Activated CD8-positive, alpha-beta memory T cell treated with anti-CD3 and anti-CD28 coated beads for 24 hours (primary cell): Measurements from ENCODE around the gene CD3E.

Experiments used
- DNase-seq: peaks from one replicate; pipeline ENCODE4 v3.0.0-alpha.2; 2020

CD3E gene

GRCh38 chr11:118304568-118305248, at the start of gene CD3E:
CD3E (plus strand) TSS chr11:118304730; CDS start chr11:118304953, 223 bp downstream.
- peak; percentile 87 for DNase-seq

GRCh38 chr11:118258410-118258809, 46.1 kb upstream of the CD3E start:
- DNase-seq = no peak

GRCh38 chr11:118259138-118259537, 45.4 kb upstream of the CD3E start:
- no peak for DNase-seq

- DNase-seq = no peak
Measured at GRCh38 chr11:118260353-118260752, 44.2 kb upstream of the CD3E start.

GRCh38 chr11:118263112-118263511, 41.4 kb upstream of the CD3E start:
- DNase-seq = no peak

GRCh38 chr11:118263695-118264568, 40.6 kb upstream of the CD3E start, which contains the start of gene MPZL2:
MPZL2 (minus strand) TSS chr11:118264297; CDS start chr11:118264153, 144 bp downstream.
- peak; percentile 71 for DNase-seq

GRCh38 chr11:118264569-118265465, 39.7 kb upstream of the CD3E start:
- DNase-seq = no peak

- no peak for DNase-seq
Measured at GRCh38 chr11:118265954-118266353, 38.6 kb upstream of the CD3E start.

- no peak for DNase-seq
Measured at GRCh38 chr11:118267486-118267885, 37.0 kb upstream of the CD3E start.

- DNase-seq = no peak
Measured at GRCh38 chr11:118272001-118272400, 32.5 kb upstream of the CD3E start.

GRCh38 chr11:118274186-118274585, 30.3 kb upstream of the CD3E start:
- DNase-seq = no peak

- DNase-seq = no peak
Measured at GRCh38 chr11:118275176-118275575, 29.4 kb upstream of the CD3E start.

GRCh38 chr11:118276422-118276821, 28.1 kb upstream of the CD3E start:
- no peak for DNase-seq

- no peak for DNase-seq
Measured at GRCh38 chr11:118277312-118277711, 27.2 kb upstream of the CD3E start.

GRCh38 chr11:118281284-118281683, 23.2 kb upstream of the CD3E start:
- no peak for DNase-seq

GRCh38 chr11:118282606-118283005, 21.9 kb upstream of the CD3E start:
- DNase-seq = peak; percentile 47

GRCh38 chr11:118283037-118283636, 21.4 kb upstream of the CD3E start:
- no peak for DNase-seq

GRCh38 chr11:118283756-118284350, 20.7 kb upstream of the CD3E start:
- peak; percentile 57 for DNase-seq

GRCh38 chr11:118286545-118286944, 18.0 kb upstream of the CD3E start:
- DNase-seq = no peak

GRCh38 chr11:118287006-118287405, 17.5 kb upstream of the CD3E start:
- no peak for DNase-seq

- no peak for DNase-seq
Measured at GRCh38 chr11:118289401-118289800, 15.1 kb upstream of the CD3E start.

- DNase-seq = peak; percentile 64
Measured at GRCh38 chr11:118290923-118291322, 13.6 kb upstream of the CD3E start.
